ENCODE results near the gene KCTD13.

GRCh38 chr16:29959293-29959692 is 33.3 kb upstream of the KCTD13 start:
- TF ChIP-seq POLR2A (IDR thresholded peaks at IDR 0.05; ENCODE audit: low read depth) (no peak), EP300 (IDR thresholded peaks at IDR 0.05) (no peak)
- TF ChIP-seq, protein P1, sequence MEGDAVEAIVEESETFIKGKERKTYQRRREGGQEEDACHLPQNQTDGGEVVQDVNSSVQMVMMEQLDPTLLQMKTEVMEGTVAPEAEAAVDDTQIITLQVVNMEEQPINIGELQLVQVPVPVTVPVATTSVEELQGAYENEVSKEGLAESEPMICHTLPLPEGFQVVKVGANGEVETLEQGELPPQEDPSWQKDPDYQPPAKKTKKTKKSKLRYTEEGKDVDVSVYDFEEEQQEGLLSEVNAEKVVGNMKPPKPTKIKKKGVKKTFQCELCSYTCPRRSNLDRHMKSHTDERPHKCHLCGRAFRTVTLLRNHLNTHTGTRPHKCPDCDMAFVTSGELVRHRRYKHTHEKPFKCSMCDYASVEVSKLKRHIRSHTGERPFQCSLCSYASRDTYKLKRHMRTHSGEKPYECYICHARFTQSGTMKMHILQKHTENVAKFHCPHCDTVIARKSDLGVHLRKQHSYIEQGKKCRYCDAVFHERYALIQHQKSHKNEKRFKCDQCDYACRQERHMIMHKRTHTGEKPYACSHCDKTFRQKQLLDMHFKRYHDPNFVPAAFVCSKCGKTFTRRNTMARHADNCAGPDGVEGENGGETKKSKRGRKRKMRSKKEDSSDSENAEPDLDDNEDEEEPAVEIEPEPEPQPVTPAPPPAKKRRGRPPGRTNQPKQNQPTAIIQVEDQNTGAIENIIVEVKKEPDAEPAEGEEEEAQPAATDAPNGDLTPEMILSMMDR (IDR thresholded peaks at IDR 0.05), result no peak
